Mesenteric fat pad (tissue), 1 donor: Measurements from ENCODE around the gene TMEM201. TPM values are rescaled to one million over a fixed set of nuclear protein-coding genes. Genes with fewer than 3 reads are reported as not detected.
"Not testable (repeated sequence)": the region's sequence is repeated elsewhere in the genome, so short reads cannot be mapped to it uniquely, and the experiment has no call there.

Experiments
- DNase-seq: peaks from one replicate; pipeline ENCODE4 v3.0.0-alpha.2; 2020; ENCODE audit warnings: low spot score
- total RNA-seq: library from RNA; stranded (reverse); fragmentation: NEBNext Ultra II Directional; extraction: Animal tissue kit (Norgen Biotek cat#: 25700); gene quantifications from one replicate; pipeline ENCODE4 v1.2.1, GENCODE V29; 2021
- donor health status: DM: yes; HTN: yes; CAD: no.

The TMEM201 gene
- total RNA-seq, 1 donor from 2014 or later = 9.8 TPM

GRCh38 chr1:9618909-9619679 lies 30.4 kb downstream of the TMEM201 start:
- no peak for DNase-seq

GRCh38 chr1:9621032-9621431 lies 32.3 kb downstream of the TMEM201 start:
- DNase-seq = no peak

GRCh38 chr1:9624081-9624480 lies 35.4 kb downstream of the TMEM201 start:
- DNase-seq = no peak

- DNase-seq = not testable (repeated sequence)
These were observed 36.3 kb downstream of the TMEM201 start for GRCh38 chr1:9625030-9625429.

GRCh38 chr1:9626201-9626608 lies 37.5 kb downstream of the TMEM201 start:
- DNase-seq = no peak

GRCh38 chr1:9628541-9629444 lies 40.1 kb downstream of the TMEM201 start:
- no peak for DNase-seq

- no peak for DNase-seq
These were observed 40.9 kb downstream of the TMEM201 start for GRCh38 chr1:9629445-9630201.

- DNase-seq = no peak
These were observed 41.8 kb downstream of the TMEM201 start for GRCh38 chr1:9630331-9631111.

GRCh38 chr1:9631613-9632012 lies 42.9 kb downstream of the TMEM201 start:
- DNase-seq = no peak

- DNase-seq = no peak
These were observed 44.8 kb downstream of the TMEM201 start for GRCh38 chr1:9633493-9633892.

- DNase-seq = no peak
These were observed 45.9 kb downstream of the TMEM201 start for GRCh38 chr1:9634582-9634981.

GRCh38 chr1:9639227-9639626 lies 50.5 kb downstream of the TMEM201 start:
- no peak for DNase-seq

- DNase-seq = no peak
These were observed 54.9 kb downstream of the TMEM201 start for GRCh38 chr1:9643351-9644256.

GRCh38 chr1:9646037-9646436 lies 57.3 kb downstream of the TMEM201 start:
- DNase-seq = no peak

GRCh38 chr1:9648171-9648570 lies 59.5 kb downstream of the TMEM201 start:
- DNase-seq = no peak

GRCh38 chr1:9649769-9650168 lies 61.1 kb downstream of the TMEM201 start:
- DNase-seq = no peak

GRCh38 chr1:9651220-9651564 lies 62.5 kb downstream of the TMEM201 start:
- DNase-seq = no peak

- DNase-seq = peak; percentile 90
These were observed 63.1 kb downstream of the TMEM201 start, which contains the start of gene PIK3CD for GRCh38 chr1:9651565-9652378. PIK3CD (plus strand) TSS chr1:9651731; CDS start chr1:9710456, 58,725 bp downstream.
